Progenitor cell of endocrine pancreas (in vitro differentiated cells): Measurements from ENCODE around the gene TMEM72. TPM values are rescaled to one million over a fixed set of nuclear protein-coding genes. Genes with fewer than 3 reads are reported as not detected.

ENCODE experiments used
- DNase-seq: peaks from one replicate; pipeline ENCODE4 v3.0.0; 2021; ENCODE audit warnings: low spot score; ENCODE audit not compliant: unreplicated experiment
- H3K27ac Mint-ChIP-seq: 2 replicates; pipeline ENCODE4 v1.8.0; 2021; ENCODE audit warnings: mild to moderate bottlenecking, moderate library complexity, mixed read lengths
- H3K27me3 Mint-ChIP-seq: 2 replicates; pipeline ENCODE4 v1.8.0; 2021; ENCODE audit warnings: mixed read lengths
- H3K36me3 Mint-ChIP-seq: 2 replicates; pipeline ENCODE4 v1.8.0; 2022; ENCODE audit warnings: mixed read lengths; ENCODE audit not compliant: insufficient read depth
- H3K4me1 Mint-ChIP-seq: 2 replicates; pipeline ENCODE4 v1.8.0; 2021; ENCODE audit warnings: low read depth, mixed read lengths
- H3K4me3 Mint-ChIP-seq: 2 replicates; pipeline ENCODE4 v1.8.0; 2021; ENCODE audit warnings: low read depth, mild to moderate bottlenecking, moderate library complexity, mixed read lengths
- H3K9me3 Mint-ChIP-seq: 2 replicates; pipeline ENCODE4 v1.8.0; 2021; ENCODE audit warnings: low read depth, mixed read lengths
- long read RNA-seq: library from polyadenylated mRNA; unstranded; transcript quantifications from one replicate; pipeline ENCODE4 v2.0.0, GENCODE V29; 2020
- total RNA-seq: library from RNA; stranded (reverse); gene quantifications from 2 replicates; pipeline ENCODE4 v1.2.1, GENCODE V29; 2021
- TF ChIP-seq, protein P1 (sequence below): fragments of 200-600 bp; sonication (generic); IDR thresholded peaks from one replicate; pipeline ENCODE4 v1.5.0; 2021; ENCODE audit warnings: antibody characterized with exemption, mild to moderate bottlenecking; ENCODE audit not compliant: unreplicated experiment

TMEM72 gene
- 0.93 and 1.5 TPM in 2 replicates for total RNA-seq
- long read RNA-seq, partial matches to known transcripts: 0 of 3 reads
- long read RNA-seq, other reads (novel, unspliced or antisense): 1 of 3 reads

DNA sequence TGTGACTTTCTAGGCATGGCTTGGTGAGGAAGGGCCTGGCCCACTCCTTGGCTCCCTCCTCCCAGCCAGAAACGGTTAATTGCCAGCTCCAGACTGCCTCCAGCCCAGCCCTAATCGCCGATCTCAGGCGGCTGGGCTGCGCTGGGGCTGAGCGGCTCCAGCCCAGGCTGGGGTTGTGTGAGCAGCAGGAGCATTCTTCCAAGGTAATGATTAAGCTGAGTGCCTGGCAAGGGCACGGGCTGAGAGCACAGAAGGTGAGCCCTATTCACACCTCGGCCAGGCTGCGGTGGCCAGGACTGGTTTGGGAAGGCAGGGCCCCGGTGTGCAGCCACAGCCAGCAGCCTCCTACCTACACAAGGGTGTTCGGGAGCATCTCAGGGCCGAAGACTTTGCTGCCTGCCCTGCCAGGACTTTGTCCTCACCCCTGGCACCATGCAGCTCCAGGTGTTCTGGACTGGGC is at the start of gene TMEM72:
Gene TMEM72 (plus strand): TSS at position 257 of the 460 bp plus-strand sequence. CDS start 176 bp downstream, at position 433.
- Mint-ChIP-seq H3K36me3 (no peaks in the 10 kb centered on the region), H3K27ac (peak within 1 kb of the TSS; percentile 93), H3K27me3 (no peaks in the 10 kb centered on the region), H3K4me1 (peaks cover 45% of the 10 kb centered on the region), H3K9me3 (no peaks in the 10 kb centered on the region), H3K4me3 (peak within 1 kb of the TSS; percentile 12)
- peak; percentile 63 for DNase-seq
- TF ChIP-seq, protein P1, sequence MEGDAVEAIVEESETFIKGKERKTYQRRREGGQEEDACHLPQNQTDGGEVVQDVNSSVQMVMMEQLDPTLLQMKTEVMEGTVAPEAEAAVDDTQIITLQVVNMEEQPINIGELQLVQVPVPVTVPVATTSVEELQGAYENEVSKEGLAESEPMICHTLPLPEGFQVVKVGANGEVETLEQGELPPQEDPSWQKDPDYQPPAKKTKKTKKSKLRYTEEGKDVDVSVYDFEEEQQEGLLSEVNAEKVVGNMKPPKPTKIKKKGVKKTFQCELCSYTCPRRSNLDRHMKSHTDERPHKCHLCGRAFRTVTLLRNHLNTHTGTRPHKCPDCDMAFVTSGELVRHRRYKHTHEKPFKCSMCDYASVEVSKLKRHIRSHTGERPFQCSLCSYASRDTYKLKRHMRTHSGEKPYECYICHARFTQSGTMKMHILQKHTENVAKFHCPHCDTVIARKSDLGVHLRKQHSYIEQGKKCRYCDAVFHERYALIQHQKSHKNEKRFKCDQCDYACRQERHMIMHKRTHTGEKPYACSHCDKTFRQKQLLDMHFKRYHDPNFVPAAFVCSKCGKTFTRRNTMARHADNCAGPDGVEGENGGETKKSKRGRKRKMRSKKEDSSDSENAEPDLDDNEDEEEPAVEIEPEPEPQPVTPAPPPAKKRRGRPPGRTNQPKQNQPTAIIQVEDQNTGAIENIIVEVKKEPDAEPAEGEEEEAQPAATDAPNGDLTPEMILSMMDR: no peak

DNA sequence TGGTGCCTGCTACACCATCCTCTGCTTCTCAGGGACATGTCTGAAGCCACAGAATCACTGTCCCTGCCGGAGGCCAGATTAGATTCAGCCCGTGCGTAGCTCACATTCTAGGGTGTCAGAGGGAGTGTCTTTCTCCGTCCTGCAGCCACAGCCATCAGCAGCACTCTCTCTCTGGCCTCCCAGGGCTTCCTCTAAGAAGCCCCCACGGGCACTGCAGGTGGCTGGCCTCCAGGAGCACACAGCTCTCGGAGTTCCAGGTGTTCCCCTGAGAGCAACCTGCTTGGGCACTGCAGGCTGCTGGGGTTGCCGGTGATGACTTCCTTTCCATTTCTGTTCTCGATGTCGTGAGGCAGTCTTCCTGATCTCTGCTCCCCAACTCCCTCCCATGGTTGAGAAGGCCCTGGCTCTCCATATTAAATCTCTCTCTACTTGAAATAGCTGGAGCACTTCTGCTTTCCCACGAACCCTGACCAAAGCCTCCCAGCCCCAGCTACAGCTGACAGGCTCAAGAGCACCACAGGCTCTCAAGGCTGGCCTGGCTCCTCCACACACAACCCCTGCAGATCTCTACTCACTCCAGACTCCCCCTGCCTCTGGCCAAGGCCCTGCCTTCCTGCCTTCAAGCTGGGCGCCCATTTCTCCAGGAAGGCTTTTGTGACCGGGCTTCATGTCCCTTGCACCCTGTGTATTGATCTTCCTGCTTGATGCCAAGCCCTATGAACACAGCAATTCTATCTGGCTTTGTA is 49.0 kb upstream of the TMEM72 start:
- Mint-ChIP-seq H3K4me3 (no peak overlapping the region), H3K36me3 (no peaks in the 10 kb centered on the region), H3K9me3 (no peaks in the 10 kb centered on the region), H3K27me3 (peaks cover 36% of the 10 kb centered on the region), H3K27ac (no peak overlapping the region), H3K4me1 (peaks cover 11% of the 10 kb centered on the region)
- DNase-seq: no peak
- TF ChIP-seq, protein P1: no peak

DNA sequence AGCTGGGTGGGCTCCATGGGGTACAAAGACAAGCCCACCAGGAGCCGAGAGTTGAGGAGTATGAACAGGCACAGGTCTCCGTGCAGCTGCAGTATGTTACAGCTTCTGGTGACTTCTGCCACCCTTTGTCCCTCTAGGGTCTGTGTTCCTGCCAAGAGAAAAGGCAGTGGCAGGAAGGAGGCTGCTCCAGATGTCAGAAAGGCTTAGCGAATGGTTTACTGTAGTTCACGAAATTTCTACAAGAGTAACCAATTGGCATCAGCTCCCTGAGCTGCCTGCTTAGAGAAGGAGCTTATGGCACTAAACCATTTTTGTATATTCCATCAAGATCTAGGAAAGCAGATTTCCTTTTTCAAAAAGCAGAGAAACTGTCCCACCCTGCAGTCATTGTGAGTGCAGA is 48.2 kb upstream of the TMEM72 start:
- TF ChIP-seq, protein P1: no peak
- Mint-ChIP-seq H3K4me1 (peaks cover 11% of the 10 kb centered on the region), H3K4me3 (no peak overlapping the region), H3K27ac (no peak overlapping the region), H3K9me3 (no peaks in the 10 kb centered on the region), H3K36me3 (no peaks in the 10 kb centered on the region), H3K27me3 (peaks cover 36% of the 10 kb centered on the region)
- no peak for DNase-seq

DNA sequence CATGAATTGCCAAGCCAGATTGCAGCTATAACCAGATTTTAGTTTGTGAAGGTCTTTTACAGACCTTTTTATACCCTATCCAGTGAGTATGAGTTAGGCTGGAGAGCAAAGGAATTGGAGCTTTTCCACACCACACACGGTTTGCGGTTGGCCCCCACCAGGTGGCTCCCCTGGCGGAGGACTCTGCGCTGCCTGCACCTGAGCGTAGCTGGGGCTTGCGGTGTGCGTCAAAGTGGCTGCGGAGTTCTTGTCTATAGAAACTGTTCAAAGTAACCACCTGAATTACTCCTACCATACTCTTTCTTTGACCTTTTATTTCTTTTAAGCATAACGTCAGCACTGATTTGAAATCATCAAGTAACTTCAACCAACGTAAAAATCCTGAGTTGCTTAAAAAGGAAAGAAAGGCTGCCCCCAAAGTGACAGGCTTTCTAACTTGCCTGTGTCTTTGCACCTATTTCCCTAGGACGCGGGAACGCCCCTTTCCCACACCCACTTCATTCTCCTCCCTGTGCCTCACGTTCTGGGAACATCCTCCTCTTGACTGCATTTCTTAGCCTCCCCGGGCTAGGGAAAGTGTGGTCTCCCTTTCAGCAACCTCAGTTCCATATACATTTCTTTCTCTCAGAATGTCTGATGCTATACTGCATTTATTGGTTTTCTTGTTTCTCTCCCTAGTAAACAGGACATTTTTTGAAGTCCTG is 47.6 kb upstream of the TMEM72 start:
- DNase-seq: peak; percentile 37
- TF ChIP-seq, protein P1: peak; percentile 60
- no peaks in the 10 kb centered on the region for H3K36me3 Mint-ChIP-seq
- H3K9me3 Mint-ChIP-seq: no peaks in the 10 kb centered on the region
- peaks cover 11% of the 10 kb centered on the region for H3K4me1 Mint-ChIP-seq
- peaks cover 36% of the 10 kb centered on the region for H3K27me3 Mint-ChIP-seq
- peak overlapping the region; percentile 97 for H3K27ac Mint-ChIP-seq
- H3K4me3 Mint-ChIP-seq: peak overlapping the region; percentile 84

DNA sequence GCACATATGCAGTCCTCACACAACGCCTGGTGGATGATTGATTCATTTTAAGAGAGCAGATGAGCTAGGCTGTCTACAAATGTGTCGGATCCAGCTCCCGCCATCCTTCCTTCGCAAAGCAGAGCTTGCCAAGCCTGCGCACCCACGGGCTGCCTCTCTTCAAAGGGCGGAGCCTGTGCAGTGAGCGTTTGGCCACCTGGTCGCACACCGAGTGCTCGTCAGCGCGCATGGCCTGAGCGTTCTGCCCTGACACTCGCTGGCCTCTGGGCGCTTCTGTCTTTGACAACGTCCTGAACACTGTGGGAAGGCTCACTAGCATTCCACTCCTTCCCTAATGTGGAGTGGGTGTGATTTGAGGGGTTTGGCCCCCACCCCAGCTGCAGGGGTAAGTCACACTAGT is 47.1 kb upstream of the TMEM72 start:
- DNase-seq: peak; percentile 28
- Mint-ChIP-seq H3K4me3 (peak overlapping the region; percentile 84), H3K27me3 (peaks cover 38% of the 10 kb centered on the region), H3K27ac (peak overlapping the region; percentile 97), H3K9me3 (no peaks in the 10 kb centered on the region), H3K36me3 (no peaks in the 10 kb centered on the region), H3K4me1 (peaks cover 11% of the 10 kb centered on the region)
- TF ChIP-seq, protein P1: no peak
